HG02938 (cell line): ENCODE measurements around the gene ARPC5L.
A peak's percentile ranks its signal among the peaks of the same experiment; 100 is the strongest.
"Not testable (repeated sequence)": the region's sequence is repeated elsewhere in the genome, so short reads cannot be mapped to it uniquely, and the experiment has no call there.

Source experiments
- ATAC-seq: cut with Tn5 transposase; IDR thresholded peaks from one replicate; pipeline ENCODE4 v1.9.1; 2021; ENCODE audit warnings: mild to moderate bottlenecking, moderate library complexity; ENCODE audit not compliant: unreplicated experiment

Gene ARPC5L

DNA sequence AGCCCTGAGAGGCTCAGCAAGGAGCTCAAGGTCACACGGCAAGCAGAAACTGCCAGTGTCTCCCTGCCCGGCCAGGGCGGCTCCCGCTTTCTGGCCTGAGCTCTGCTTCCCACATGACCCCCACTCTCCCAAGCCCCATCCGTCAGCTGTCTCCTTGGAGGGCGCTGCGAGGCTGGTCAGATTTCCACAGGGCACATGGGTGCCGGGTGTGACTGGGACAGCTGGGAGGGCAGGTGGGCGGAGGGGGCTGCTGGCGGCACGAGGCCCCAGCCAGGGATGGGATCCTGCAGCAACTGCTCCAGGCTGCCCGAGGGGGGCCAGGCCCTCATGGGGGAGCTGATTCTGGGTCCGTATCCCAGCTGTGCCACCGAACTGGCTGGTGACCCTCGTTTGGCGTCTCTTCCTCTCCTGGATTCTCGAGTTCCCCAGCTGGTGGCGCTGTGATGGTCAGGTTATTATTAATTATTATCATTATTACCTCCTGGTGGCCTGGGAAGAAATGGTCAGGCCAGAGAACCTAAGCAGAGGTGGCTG is 21.6 kb upstream of the ARPC5L start:
- ATAC-seq: no peak

DNA sequence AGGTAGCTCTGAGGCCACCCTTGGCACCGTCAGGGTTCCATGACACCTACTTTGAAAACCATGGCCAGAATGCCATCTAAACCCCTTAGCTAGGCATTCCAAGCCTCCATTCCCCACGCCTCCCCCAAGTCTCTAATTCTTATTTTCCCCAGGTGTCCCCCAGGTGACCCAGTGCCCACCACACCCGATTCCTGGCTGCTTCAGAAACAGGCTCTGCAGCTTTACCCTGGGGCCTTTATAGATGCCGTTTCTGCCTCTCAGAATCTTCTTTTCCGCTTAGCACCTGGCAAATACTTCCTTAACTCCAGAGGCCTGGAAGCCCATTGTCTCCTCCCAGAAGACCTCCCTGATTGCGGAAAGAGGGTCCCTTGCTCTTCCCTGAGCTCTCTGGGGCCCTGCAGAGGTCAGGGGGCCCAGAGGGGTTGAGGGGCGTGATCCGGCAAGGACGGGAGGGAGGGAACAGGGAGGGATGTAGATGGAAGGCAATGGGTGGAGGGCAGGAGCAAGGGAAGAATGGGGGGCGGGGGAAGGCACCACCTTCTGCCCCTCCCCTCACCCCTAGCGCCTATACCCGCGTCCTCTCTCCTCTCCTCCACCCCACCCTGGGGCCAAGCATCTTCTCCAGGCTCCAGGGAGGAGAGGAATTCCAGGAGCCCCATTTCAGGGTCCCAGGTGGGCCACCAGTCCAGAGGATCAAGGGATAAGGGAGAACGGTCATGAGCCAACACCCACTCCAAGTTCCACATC is 20.7 kb upstream of the ARPC5L start:
- no peak for ATAC-seq

DNA sequence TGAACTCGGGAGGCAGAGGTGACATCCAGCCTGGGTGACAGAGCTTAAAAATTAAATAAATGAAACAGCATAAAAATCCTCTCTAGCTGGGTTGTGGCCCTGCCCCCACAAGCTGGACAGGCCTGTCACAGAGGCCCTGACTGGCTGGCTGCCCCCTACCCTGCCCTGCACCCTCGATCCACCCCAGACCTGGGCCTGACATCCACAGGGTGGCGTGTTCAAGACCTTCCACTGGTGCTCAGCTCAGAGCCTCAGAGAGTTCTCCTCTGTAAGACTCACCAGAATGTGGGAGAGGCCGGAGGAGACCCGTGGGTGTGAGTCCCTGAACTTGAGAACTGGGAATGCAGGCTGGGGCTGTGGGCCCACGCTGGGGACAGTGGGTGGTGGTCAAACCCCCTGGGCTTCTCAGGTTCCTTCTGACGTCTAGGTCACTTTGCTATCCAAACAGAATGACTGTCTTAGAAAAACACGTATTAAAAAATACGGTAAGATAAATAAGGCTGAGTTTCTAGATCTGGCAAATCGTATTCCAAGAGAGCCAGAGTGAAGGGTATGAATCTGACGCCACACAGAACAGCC is 18.4 kb upstream of the ARPC5L start:
- ATAC-seq: no peak

DNA sequence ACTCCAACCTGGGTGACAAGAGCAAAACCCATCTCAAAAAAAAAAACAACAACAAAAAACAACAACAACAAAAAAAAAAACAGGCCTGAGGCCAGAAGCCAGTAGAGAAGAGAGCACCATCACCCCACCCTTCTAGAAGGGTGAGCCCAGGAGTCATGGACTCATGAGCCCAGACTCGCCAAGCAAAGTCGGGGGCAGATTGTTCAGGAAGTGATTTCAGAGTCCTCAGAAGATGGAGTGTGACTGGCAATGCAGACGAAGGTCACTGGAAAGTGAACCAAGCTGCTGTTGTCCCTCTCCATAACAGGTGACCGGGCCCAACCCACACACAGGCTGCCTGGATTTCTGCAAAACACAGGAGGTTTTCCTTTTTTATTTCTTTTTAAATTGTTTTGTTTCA is 17.6 kb upstream of the ARPC5L start:
- ATAC-seq: no peak

DNA sequence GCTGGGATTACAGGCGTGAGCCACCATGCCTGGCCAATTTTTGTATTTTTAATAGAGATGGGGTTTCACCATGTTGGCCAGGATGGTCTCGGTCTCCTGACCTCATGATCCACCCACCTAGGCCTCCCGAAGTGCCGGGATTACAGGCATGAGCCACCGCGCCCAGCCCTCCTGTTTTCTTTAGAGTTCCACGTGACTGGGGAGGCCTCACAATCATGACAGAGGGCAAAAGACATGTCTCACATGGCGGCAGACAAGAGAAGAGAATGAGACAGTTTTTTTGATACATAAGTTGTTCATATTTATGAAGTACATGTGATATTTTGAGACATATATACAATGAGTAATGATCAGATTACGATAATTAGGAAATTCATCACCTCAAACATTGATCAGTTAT is 15.5 kb upstream of the ARPC5L start:
- not testable (repeated sequence) for ATAC-seq

DNA sequence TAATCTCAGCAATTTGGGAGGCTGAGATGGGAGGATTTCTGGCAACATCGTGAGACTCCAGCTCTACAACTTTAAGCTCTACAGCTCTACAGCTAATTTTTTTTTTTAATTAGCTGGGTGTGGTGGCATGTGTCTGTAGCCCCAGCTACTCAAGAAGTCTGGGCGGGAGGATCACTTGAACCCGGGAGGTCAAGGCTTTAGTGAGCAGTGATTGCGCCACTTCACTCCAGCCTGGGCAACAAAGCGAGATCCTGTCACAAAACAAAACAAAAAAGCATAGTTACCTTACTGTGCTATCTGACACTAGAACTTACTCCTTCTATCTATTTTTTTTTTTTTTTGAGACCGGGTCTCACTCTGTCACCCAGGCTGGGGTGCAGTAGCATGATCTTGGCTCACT is 15.0 kb upstream of the ARPC5L start:
- no peak for ATAC-seq

DNA sequence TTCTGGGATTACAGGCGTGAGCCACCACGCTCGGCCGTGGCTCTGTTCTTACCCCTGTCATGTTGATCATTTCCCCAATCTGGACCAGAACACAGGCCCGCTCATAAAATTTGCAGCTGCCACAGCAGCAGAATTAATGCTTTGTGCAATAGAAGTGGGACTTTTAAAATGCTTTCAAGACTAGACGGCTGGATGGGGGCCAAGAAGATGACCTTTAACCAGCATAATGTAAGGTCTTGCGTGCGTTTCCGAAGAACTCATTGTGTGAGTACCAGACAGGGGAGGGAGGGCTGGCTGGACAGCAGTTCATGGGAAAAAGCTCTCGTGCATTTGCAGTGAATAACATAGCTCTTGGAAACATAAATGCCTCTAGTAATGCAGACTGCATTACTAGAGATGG is 12.1 kb upstream of the ARPC5L start:
- no peak for ATAC-seq

DNA sequence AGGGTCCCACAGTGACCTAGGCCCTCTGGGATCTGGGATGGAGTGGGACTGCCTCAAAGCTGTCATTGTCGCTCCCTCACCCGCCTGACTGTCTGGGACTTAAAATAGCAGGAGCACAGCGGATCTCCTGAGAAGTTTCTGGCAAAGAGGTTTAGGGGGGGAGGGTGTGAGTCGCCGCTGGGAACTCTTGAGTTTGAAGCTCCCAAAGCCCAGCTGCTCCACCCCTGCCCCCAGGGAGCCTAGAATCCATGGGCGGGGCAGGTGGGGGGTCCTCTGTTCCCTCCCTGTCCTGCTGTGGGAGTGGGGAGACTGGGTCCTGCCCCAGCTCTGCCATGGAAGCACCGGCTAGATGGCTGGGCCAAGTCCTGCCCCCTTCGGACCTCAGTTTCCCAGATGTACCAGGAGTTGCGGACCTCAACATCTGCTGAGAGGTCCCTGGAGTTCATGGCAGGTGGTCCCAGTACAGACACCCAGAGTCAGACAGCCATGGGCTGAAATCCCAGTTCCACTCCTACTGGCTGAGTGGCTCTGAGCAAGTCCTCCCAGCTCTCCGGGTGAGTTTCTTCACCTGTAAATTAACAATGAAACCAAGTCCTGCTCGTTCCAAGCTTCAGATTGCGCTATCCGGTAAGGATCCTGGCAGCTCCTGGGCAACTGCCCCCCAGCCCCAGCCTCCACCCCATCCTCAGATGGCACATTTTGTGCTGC is 9.7 kb upstream of the ARPC5L start:
- no peak for ATAC-seq

DNA sequence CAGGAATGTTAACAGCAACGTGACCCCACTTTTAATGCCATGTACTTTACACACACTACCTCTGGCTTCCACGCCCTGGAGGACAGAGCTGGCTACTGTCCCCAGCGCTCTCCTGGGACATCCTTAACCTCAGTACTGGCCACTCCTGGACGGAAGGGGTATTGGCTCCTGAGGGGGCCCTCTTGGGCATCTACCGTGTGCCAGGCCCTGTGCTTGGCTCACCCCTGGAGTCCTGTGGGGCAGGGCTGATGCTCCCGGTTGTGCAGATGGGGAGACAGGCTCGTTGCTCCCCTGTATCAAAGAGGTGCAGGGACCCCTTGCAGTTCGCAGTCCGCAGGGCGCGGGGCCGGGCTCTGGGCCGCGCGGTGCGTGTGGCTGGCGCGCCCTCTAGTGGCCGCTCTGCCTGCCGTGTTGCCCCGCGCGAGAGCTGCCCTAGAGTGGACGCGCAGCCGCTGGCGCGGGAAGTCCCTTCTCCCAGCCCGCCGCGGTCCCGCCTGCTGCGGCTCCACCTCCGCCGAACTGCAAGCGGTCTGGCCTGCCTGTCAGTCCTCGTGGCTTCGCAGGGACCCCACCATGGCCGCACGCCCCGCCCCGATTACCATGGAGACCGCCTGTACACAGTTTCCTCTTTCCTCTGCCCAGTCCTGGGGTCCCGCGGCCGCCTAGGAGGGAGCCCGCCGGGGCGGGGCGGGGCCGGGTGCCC is 8.9 kb upstream of the ARPC5L start, which contains the start of gene WDR38:
WDR38 (plus strand) TSS at position 632 of the 703 bp plus-strand sequence. CDS start 72 bp downstream, outside the sequence.
- ATAC-seq: peak; percentile 66

DNA sequence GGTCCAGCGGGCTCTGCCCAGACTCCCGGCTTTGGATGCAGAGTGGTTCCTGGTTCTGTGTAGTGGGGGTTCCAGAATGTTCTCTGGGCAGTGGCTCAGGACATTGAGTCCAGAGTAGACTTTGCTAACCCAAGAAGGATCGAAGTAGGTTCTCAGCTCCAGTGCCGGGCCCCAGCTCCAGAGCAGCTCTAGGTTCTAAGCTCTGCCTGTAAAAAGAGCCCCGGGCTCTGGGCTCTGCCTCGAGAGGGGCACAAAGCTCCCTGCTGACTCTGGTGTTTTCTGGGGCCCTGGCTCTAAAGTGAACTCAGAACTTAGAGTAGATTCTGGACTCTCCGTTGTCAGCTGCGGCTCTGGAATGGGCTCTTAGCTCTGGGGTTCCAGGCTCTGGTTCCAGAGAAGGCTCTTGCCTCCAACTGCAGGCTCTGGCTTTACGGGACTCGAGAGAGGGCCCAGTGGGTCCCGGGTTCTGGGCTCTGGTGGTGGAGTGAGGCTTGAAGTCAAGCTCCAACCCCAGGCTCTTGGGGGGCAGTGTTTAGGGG is 8.3 kb upstream of the ARPC5L start:
- no peak for ATAC-seq

DNA sequence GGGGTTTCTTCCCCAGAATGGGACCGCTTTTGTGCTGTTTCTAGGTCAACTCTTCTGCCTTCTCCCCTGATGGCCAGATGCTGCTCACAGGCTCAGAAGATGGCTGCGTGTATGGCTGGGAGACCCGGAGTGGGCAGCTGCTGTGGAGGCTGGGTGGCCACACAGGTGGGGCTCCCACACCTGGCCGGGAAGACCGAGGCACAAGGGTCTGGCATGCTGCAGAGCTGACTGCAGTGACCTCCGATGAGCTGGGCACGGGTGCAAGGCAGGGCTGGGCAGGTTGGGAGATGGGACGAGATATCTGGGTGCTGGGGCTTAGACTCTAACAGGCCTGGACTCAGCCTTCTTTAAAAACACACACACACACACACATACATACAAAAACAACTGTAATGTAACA is 7.8 kb upstream of the ARPC5L start:
- ATAC-seq: no peak

DNA sequence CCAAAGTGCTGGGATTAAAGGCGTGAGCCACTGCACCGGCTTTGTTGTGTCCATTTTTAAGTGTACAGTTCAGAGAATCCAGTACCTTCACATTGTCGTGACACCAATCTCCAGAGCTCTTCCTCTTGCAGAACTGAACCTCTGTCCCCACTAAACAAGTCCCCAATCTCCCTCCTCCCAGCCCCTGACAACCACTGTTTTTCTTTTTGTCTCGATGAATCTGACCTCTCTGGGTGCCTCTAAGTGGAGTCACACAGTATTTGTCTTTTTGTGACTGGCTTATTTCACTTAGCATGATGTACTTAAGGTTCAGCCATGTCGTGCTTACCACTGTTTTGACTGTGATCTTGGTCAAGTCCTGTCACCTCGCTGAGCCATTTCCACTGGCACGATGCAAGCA is 7.1 kb upstream of the ARPC5L start:
- ATAC-seq: no peak

DNA sequence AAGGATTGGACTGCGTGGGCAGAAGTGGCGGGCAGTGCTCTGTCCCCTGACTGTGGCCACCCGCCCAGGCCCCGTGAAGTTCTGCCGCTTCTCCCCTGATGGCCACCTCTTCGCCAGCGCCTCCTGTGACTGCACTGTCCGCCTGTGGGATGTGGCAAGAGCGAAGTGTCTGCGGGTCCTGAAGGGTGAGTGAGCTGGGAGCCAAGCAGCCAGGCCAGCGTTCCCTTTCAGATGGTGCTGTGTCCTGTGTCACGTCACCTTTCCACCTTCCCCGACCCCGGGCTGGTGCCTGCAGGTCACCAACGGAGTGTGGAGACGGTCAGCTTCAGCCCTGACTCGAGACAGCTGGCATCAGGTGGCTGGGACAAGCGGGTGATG is 6.4 kb upstream of the ARPC5L start:
- ATAC-seq: no peak

DNA sequence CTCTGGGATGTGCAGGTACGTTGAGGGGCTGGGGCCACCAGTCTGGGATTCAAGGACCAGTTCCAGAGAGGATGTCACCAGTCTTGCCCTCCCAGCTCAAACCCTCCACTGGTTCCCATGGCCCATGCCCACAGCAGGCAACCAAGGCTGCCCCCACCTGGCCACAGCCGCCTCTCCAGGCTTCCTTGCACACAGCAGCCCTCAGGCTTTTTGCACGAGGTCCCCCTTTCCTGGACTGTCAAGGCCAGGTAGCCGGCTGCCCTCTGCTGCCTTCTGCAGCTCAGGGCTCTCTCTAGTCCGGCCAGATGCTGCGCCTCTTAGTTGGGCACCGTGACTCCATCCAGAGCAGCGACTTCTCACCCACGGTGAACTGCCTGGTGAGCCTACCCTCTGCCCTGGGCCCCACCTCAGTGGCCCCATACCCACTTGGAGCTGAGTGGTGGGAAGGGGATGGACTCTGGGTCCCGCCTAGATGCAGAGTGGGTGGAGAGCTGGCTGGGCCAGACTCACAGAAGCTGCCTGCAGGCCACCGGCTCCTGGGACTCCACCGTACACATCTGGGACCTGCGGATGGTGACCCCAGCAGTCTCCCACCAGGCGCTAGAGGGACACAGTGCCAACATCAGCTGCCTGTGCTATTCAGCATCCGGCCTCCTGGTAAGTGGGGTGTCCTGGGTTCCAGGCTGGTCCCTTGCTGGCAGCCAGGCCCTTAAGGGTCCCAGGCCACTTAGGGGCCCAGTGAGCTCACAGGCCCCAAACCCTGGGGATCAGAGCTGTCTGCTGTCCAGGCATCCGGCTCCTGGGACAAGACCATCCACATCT is 5.8 kb upstream of the ARPC5L start:
- ATAC-seq: no peak

DNA sequence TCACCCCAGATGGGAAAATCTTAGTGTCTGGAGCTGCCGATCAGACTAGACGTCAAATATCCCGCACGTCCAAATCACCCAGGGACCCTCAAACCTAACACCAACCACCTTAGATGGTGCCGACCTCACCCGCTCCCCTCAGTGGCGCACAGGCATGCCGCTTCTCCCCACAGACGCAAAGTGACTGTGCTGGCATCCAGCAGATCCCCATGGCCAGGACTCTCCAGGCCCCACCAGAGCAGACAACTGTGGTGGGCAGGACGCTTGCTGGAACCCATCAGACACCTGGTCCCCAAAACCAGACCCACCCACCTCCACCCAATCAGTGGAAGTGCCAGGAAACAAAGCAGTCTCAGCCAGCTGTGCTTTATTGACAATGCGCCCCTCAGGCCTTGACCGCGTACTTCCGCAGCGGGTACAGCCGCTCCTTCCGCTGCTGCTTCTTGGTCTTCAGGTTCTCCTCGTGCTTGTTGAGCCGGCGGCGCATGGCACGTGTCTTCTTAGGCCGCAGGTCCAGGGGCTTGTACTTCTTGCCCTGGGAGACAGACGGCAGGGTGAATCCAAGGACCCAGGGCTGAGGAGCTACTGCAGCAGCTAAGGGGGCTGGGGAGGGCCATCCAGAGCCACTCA is 4.3 kb upstream of the ARPC5L start:
- ATAC-seq: no peak

DNA sequence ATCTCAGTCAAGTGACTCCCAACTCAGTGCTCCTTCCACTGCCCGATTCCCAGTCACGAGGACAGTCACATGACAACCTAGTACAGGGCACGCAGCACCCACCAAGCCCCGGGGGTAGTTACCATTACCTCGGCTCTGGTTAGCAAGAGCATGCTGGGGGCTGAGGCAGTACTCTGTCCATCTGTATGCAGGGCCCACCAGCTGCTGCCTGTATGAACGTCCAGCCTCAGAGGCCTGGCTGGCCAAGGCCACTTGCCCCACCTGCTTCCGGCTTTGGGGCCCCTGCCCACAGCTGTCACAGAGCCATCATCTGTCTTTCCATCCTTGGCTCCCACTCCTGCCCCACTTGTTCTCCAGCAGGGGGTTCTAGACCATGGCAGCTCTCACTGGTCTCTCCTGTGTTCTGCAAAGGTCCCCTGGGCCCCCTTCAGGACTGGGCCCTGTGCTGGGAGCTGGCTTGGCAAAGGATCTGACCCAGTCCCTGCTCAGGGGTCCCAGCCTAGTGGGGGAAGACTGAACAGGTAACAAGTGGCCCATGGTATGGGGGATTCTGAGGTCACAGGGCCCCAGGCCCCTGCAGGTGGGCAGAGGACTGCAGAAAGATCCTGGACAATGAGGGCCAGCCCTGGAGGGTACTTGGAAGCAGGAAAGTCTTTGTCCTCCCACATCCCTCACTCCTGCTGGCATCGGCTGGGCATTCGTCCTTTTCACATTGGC is 3.4 kb upstream of the ARPC5L start:
- no peak for ATAC-seq

DNA sequence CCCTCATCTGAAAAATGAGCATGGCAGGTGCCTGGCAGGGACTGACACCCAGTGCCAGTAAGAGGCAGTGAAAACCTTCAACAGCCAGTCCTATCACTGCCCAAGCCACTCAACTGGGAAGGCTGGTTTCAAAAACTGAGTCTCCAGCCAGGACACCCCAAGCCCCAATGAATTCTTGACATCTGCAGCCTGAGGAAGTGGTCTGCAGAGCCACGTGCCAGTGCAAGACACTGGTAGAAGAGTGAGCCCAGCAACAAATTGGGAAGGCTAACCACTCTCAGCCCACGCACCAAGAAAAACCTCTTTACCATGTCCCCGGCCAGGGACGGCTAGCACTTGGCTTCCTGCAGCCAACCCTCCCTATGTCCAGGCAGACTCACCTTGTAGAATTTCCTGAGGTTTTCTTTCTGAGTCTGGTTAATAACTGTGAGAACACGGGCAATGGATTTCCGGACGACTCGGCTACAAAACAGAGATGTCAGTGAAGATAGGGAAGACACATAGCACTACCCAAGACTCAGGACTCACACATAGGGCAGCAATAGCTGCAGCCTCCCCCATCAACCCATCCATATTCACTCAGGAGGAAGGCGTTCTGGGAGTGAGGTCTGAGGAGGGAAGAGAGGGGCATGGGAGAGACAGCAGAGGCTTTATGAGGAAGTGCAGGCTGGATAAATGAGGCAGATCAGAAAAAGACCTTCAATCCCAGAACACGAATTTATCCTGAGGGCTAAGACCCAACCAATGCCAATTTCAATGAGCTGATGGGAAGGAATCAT is 1.9 kb upstream of the ARPC5L start:
- ATAC-seq: no peak

DNA sequence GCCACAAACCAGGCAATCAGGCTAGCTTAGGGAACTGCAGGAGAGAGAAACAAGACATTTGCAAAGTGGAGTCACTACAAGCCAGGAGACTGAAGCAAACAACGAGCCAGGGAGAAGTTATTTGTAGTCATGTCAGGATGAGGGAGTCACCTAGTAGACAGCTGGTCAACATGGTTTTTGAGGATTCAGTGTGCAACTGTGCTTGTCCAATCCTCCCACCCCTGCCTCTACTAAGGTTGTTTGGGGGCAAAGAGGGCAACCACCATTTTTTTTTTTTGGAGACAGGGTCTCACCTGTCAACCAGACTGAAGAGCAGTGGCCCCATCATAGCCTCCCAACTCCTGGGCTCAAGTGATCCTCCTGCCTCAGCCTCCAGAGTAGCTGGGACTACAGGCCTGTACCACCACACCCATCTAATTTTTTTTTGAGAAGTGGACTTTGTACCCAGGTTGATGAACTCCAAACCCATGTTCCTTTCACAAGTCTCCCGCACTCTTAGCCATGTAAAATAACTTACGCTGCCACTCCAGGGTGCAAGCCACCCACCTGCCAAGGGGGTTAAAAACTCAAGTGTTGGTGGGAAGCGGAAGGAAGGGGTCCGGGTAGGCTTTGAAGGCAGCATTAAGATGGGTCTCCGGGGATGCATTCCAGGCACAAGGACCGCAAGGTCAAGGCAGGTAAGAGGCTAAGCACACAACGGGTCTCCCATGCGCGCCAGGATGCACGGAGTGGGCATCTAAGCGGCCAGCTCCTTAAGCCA is 1.2 kb upstream of the ARPC5L start:
- ATAC-seq: no peak
